ENCODE results near the gene SLC28A2.

SLC28A2 gene

DNA sequence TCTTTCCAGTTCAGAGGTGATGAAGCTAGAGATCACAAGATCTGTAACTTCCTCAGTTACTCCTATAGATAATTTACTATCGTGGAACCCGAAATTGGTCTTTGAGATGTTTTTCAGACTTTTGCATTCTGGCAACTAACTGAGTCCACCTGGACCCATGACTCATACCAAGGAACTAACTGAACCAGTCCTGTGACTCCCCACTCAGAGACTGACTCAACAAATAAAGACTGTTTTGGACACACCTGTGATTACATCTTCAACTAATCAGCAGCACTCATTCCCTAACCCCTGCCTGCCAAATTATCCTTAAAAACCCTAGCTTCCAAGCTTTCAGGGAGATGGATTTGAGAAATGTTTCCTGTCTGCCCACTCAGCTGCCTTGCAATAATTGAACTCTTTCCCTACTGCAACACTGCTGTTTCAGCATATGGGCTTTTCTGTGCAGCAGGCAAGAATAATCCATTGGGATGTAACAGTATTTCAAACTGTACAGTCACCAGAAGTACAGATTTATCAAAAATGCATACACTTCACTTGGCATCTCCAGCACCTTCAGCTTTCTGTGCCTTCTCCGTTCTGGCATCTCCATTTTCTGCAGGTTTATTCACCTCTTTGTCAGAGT lies 68.7 kb downstream of the SLC28A2 start:
- in situ Hi-C loops (cut with MboI; ENCODE audit: low sequenced_read_pairs): no loop called here

DNA sequence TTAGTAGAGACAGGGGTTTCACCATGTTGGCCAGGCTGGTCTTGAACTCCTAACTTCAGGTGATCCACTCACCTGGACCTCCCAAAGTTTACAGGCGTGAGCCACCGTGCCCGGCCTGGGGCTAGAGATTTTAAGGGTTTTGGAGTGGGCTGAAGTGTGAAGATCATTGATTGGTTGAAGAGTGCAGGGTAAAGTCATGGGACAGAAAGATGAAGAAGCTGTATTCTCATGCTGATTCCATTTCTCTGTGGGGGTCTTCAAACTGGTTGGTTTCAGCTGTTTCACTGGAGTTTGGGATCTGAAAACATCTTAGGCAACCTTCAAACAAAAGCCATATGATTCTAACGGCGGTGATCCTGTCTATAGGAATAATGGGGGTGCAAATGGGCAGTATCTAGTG lies 74.2 kb downstream of the SLC28A2 start:
- in situ Hi-C loops (cut with MboI; ENCODE audit: low sequenced_read_pairs): no loop called here

DNA sequence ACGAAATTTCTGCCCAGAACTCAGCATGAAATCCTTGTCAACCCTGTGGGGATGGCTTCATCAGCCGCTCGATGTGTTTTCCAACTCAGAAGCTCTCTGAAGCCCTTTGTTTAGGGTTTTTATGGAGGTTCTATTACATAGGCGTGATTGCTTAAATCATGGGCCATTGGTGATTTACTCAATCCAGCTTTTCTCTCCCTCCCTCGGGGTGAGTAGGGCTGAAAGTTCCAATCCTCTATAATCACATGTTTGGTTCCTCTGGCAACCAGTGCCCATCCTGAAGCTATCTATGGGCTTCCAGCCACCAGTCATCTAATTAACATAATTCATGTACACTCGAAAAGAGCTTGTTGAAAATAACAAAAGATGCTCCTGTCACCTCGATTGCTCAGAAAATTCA lies 74.7 kb downstream of the SLC28A2 start:
- in situ Hi-C loops (cut with MboI; ENCODE audit: low sequenced_read_pairs): no loop called here
